BLaER1 (cell line): ENCODE data around the gene C3orf18.

Experiments
- H3K27ac ChIP-seq: shearing (Covaris generic); formaldehyde crosslinking; 2 replicates; pipeline ENCODE4 v1.8.1; 2022
- H3K27me3 ChIP-seq: shearing (Covaris generic); formaldehyde crosslinking; 2 replicates; pipeline ENCODE4 v1.8.1; 2022
- H3K36me3 ChIP-seq: shearing (Covaris generic); formaldehyde crosslinking; 2 replicates; pipeline ENCODE4 v1.8.1; 2022
- H3K4me1 ChIP-seq: shearing (Covaris generic); formaldehyde crosslinking; 2 replicates; pipeline ENCODE4 v1.8.1; 2022
- H3K4me2 ChIP-seq: shearing (Covaris generic); formaldehyde crosslinking; 2 replicates; pipeline ENCODE4 v1.8.1; 2022
- H3K4me3 ChIP-seq: shearing (Covaris generic); formaldehyde crosslinking; 2 replicates; pipeline ENCODE4 v1.8.1; 2022
- H3K9ac ChIP-seq: shearing (Covaris generic); formaldehyde crosslinking; 2 replicates; pipeline ENCODE4 v1.8.1; 2022
- H3K9me3 ChIP-seq: shearing (Covaris generic); formaldehyde crosslinking; 2 replicates; pipeline ENCODE4 v1.8.1; 2022
- H4K20me1 ChIP-seq: shearing (Covaris generic); formaldehyde crosslinking; 2 replicates; pipeline ENCODE4 v1.8.1; 2022
- Cebpa-rat ChIP-seq: shearing (Covaris generic); IDR thresholded peaks from 2 replicates; pipeline ENCODE4 v1.8.1; 2022

Gene C3orf18

GRCh38 chr3:50610181-50610971 is 42.8 kb upstream of the C3orf18 start:
- H3K27ac ChIP-seq, result peak overlapping the region; percentile 83; the same call in 1 of the 2 replicates
- no peak for TF ChIP-seq Cebpa-rat
- H3K4me3 ChIP-seq, result peak overlapping the region; percentile 76
- peaks cover 17% of the 10 kb centered on the region; the same call in 1 of the 2 replicates for H4K20me1 ChIP-seq
- H3K36me3 ChIP-seq, result peaks cover 23% of the 10 kb centered on the region
- peak overlapping the region; percentile 86 for H3K9ac ChIP-seq
- H3K27me3 ChIP-seq, result no peaks in the 10 kb centered on the region
- H3K9me3 ChIP-seq, result no peaks in the 10 kb centered on the region
- peaks cover 54% of the 10 kb centered on the region for H3K4me1 ChIP-seq
- peak overlapping the region; percentile 100 for H3K4me2 ChIP-seq

GRCh38 chr3:50609763-50610085 is 42.2 kb upstream of the C3orf18 start:
- no peaks in the 10 kb centered on the region for H3K9me3 ChIP-seq
- no peak for TF ChIP-seq Cebpa-rat
- H4K20me1 ChIP-seq, result peaks cover 17% of the 10 kb centered on the region; the same call in 1 of the 2 replicates
- peaks cover 23% of the 10 kb centered on the region for H3K36me3 ChIP-seq
- peak overlapping the region; percentile 100 for H3K4me2 ChIP-seq
- no peaks in the 10 kb centered on the region for H3K27me3 ChIP-seq
- H3K9ac ChIP-seq, result no peak overlapping the region; the same call in 1 of the 2 replicates
- peaks cover 56% of the 10 kb centered on the region for H3K4me1 ChIP-seq
- H3K27ac ChIP-seq, result no peak overlapping the region
- no peak overlapping the region for H3K4me3 ChIP-seq

- peaks cover 61% of the 10 kb centered on the region for H3K4me1 ChIP-seq
- no peaks in the 10 kb centered on the region for H3K27me3 ChIP-seq
- H3K9me3 ChIP-seq, result no peaks in the 10 kb centered on the region
- H3K9ac ChIP-seq, result no peak overlapping the region; the same call in 1 of the 2 replicates
- H3K4me2 ChIP-seq, result peak overlapping the region; percentile 100
- H3K36me3 ChIP-seq, result peaks cover 23% of the 10 kb centered on the region
- TF ChIP-seq Cebpa-rat, result no peak
- peaks cover 17% of the 10 kb centered on the region; the same call in 1 of the 2 replicates for H4K20me1 ChIP-seq
- H3K27ac ChIP-seq, result no peak overlapping the region
- no peak overlapping the region for H3K4me3 ChIP-seq
These were observed 41.7 kb upstream of the C3orf18 start for GRCh38 chr3:50609071-50609762.

DNA sequence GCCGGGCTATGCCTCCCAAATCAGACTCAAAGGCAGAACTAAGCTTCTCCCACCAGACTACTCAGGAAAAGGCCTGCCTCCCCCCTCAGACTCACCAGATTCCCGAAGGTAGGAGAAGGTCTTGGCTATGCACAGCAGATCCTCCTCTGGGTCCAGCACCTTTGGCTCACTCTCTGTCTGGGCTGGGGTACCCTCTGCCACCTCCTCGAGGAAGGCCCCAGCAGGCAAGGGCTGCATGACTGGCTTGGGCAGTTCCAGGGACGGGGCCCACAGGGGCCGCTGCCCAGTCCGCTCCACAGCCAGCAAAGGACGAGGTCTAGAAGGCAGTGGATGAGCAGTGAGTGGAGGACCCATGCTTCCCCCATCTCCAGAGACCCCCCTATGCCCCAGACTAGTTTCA is 40.7 kb upstream of the C3orf18 start:
- Histone ChIP-seq H3K4me1 (peaks cover 70% of the 10 kb centered on the region), H3K4me2 (no peak overlapping the region), H3K36me3 (peaks cover 23% of the 10 kb centered on the region), H4K20me1 (peaks cover 17% of the 10 kb centered on the region; the same call in 1 of the 2 replicates), H3K9me3 (no peaks in the 10 kb centered on the region), H3K27ac (no peak overlapping the region), H3K27me3 (no peaks in the 10 kb centered on the region), H3K4me3 (no peak overlapping the region), H3K9ac (no peak overlapping the region)
- no peak for TF ChIP-seq Cebpa-rat

GRCh38 chr3:50607271-50608091 is 39.9 kb upstream of the C3orf18 start:
- peaks cover 23% of the 10 kb centered on the region for H3K36me3 ChIP-seq
- H3K27ac ChIP-seq, result no peak overlapping the region
- no peaks in the 10 kb centered on the region for H3K9me3 ChIP-seq
- H3K4me1 ChIP-seq, result peaks cover 77% of the 10 kb centered on the region
- peak overlapping the region; percentile 68; the same call in 1 of the 2 replicates for H3K4me2 ChIP-seq
- no peak for TF ChIP-seq Cebpa-rat
- no peak overlapping the region for H3K4me3 ChIP-seq
- H3K9ac ChIP-seq, result peak overlapping the region; percentile 15; the same call in 1 of the 2 replicates
- peaks cover 17% of the 10 kb centered on the region; the same call in 1 of the 2 replicates for H4K20me1 ChIP-seq
- no peaks in the 10 kb centered on the region for H3K27me3 ChIP-seq

DNA sequence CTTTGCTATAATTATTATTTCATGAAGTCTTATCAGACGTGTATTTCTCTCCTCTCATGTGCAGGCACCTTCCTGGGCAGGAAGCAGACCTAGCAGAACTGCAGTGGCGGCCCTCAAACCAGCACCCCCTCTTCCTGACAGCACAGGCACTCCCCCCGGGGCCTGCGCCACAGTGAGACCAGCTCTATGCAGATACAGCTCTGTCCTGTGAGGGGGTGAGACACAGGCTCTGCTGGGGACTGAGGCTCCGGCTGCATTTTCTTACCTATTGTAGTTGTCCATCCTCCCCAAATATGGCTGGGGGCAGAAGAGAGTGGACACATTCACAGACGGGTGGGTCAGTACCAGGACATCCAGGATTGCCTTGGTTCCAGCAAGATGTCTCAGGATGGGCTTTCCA is 39.0 kb upstream of the C3orf18 start:
- Histone ChIP-seq H4K20me1 (peaks cover 17% of the 10 kb centered on the region; the same call in 1 of the 2 replicates), H3K27ac (no peak overlapping the region), H3K36me3 (peaks cover 23% of the 10 kb centered on the region), H3K27me3 (no peaks in the 10 kb centered on the region), H3K4me2 (peak overlapping the region; percentile 68), H3K4me1 (peaks cover 81% of the 10 kb centered on the region), H3K9me3 (no peaks in the 10 kb centered on the region), H3K9ac (peak overlapping the region; percentile 15; the same call in 1 of the 2 replicates), H3K4me3 (no peak overlapping the region)
- no peak for TF ChIP-seq Cebpa-rat

DNA sequence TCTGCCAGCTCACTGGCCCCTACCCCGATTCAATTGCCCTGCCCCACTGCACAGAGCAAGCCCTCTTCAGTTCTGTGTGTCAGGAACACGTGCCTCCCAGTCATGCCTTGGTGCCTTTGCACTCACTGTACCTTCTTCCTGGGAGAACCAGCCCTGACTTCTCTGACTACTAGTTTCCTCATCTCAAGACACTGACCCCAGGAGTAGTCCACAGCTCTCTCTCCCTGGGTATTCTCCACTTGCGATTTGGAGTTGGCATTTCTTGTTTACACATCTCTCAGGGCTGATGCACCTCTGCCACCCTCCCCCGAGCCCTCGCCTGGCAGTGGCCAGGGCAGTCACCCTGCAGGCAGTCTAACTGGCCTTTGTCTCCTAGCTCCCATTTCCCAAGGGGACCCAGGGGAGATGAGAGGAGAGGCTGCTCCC is 38.4 kb upstream of the C3orf18 start:
- H3K4me1 ChIP-seq, result peaks cover 83% of the 10 kb centered on the region
- H3K9ac ChIP-seq, result 0 out of 2 replicates have a peak overlapping the region, but pooled peaks have one; percentile 12
- peaks cover 23% of the 10 kb centered on the region for H3K36me3 ChIP-seq
- H4K20me1 ChIP-seq, result peaks cover 17% of the 10 kb centered on the region; the same call in 1 of the 2 replicates
- H3K27me3 ChIP-seq, result no peaks in the 10 kb centered on the region
- no peak for TF ChIP-seq Cebpa-rat
- peak overlapping the region; percentile 62 for H3K27ac ChIP-seq
- peak overlapping the region; percentile 68 for H3K4me2 ChIP-seq
- no peak overlapping the region for H3K4me3 ChIP-seq
- no peaks in the 10 kb centered on the region for H3K9me3 ChIP-seq

DNA sequence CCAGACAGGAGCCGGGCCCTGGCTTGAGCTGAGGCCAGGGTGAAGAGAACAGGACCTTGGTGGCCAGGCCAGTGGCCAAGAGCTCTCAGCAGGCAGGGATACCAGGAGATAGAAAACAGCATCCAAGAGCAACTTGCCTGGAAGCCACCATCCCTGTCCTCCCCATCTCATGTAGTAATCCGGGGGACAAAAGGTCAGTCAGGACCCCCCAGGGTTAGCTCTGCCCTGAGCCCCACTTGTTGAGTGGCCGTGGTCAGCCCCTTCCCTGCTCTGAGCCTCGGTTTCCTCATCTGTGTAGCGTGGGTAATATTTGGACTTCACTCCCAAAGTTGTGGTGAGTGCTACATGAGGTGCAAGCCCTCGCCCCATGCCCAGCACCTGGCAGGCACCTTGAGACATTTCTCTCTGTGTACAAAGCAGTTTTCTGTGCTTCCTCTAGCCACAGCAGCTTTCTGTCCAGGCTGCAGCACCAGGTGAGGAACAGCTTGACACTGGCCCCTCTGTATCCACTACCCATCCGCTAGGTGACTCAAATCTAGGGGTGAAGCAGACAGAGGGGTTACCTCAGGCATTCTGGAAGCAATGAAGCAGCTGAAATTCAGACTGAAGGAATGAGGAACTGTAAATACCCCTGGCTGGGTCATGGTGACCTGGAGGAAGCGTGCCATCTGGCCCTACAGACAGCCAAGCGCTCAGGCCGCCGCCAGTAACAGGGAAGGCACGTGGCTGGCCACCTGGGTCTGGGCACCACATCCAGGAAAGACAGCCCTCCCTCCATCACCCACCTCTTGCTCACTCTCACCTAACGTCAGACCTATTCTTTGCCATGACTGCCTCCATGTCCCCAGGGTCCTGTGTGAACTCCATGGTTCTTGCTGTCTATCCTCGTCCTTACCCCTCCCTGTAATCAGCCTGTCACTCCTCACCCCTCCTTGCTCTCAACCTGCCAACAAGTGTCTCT is 37.4 kb upstream of the C3orf18 start:
- Histone ChIP-seq H3K4me3 (no peak overlapping the region), H4K20me1 (peaks cover 8% of the 10 kb centered on the region; the same call in 1 of the 2 replicates), H3K27me3 (no peaks in the 10 kb centered on the region), H3K36me3 (peaks cover 23% of the 10 kb centered on the region), H3K27ac (peak overlapping the region; percentile 62), H3K4me1 (peaks cover 83% of the 10 kb centered on the region), H3K4me2 (peak overlapping the region; percentile 68), H3K9ac (peak overlapping the region; percentile 46; the same call in 1 of the 2 replicates), H3K9me3 (no peaks in the 10 kb centered on the region)
- no peak for TF ChIP-seq Cebpa-rat
